PC-9 (cell line): Measurements from ENCODE around the gene NOL9. TPM values are rescaled to one million over a fixed set of nuclear protein-coding genes. Genes with fewer than 3 reads are reported as not detected.

Experiments used
- BruUV-seq: library from RNA; stranded (reverse); fragments of 400-500 nt; replicated peaks from 2 replicates; lab custom pipeline; 2021; lab: Mats Ljungman, UMichigan
- CTCF ChIA-PET: fragments of 300-600 bp; sonication (Branson Sonifier 250); formaldehyde crosslinking; loops from one replicate; lab custom pipeline; 2022; ENCODE audit warnings: antibody characterized with exemption; lab: Charles Lee
- POLR2A ChIA-PET: fragments of 300-600 bp; sonication (Branson Sonifier 250); formaldehyde crosslinking; loops from one replicate; lab custom pipeline; 2022; ENCODE audit warnings: antibody characterized with exemption; ENCODE audit not compliant: unreplicated experiment; lab: Charles Lee
- DNase-seq, 2 experiments: peaks; one replicate each; pipeline versions ENCODE4 v3.0.0 to v3.0.0-alpha.2; 2015 to 2022; ENCODE audit warnings: mixed read lengths in 1 of 2
- H2AFZ ChIP-seq: fragments of 200-600 bp; sonication (generic); 2 replicates; pipeline ENCODE4 v1.8.1; 2017; ENCODE audit warnings: antibody characterized with exemption
- H3F3A ChIP-seq: fragments of 200-600 bp; sonication (generic); 2 replicates; pipeline ENCODE4 v1.8.1; 2017; ENCODE audit warnings: antibody characterized with exemption, mild to moderate bottlenecking, low read depth; ENCODE audit not compliant: insufficient read depth
- H3K27ac ChIP-seq: fragments of 200-600 bp; sonication (generic); 2 replicates; pipeline ENCODE4 v1.6.1; 2016; ENCODE audit warnings: mixed run types
- H3K27me3 ChIP-seq: fragments of 200-600 bp; sonication (generic); 2 replicates; pipeline ENCODE4 v1.6.1; 2016; ENCODE audit warnings: low read depth, mixed run types; ENCODE audit not compliant: insufficient read depth
- H3K36me3 ChIP-seq: fragments of 200-600 bp; sonication (generic); 2 replicates; pipeline ENCODE4 v1.6.1; 2016; ENCODE audit warnings: low read depth, mixed run types
- H3K4me1 ChIP-seq: fragments of 200-600 bp; sonication (generic); replicated peaks from 2 replicates; pipeline ENCODE4 v1.6.1; 2016; ENCODE audit warnings: mixed run types; ENCODE audit not compliant: insufficient read depth
- H3K4me2 ChIP-seq: fragments of 200-600 bp; sonication (generic); 2 replicates; pipeline ENCODE4 v1.6.1; 2017; ENCODE audit warnings: mixed run types
- H3K4me3 ChIP-seq: fragments of 200-600 bp; sonication (generic); 2 replicates; pipeline ENCODE4 v1.6.1; 2016; ENCODE audit warnings: mixed run types
- H3K79me2 ChIP-seq: fragments of 200-600 bp; sonication (generic); 2 replicates; pipeline ENCODE4 v1.6.1; 2017; ENCODE audit warnings: low read depth, mixed run types
- H3K9me2 ChIP-seq: fragments of 200-600 bp; sonication (generic); 2 replicates; pipeline ENCODE4 v1.8.1; 2017; ENCODE audit warnings: mild to moderate bottlenecking; ENCODE audit not compliant: insufficient read depth
- H3K9me3 ChIP-seq: fragments of 200-600 bp; sonication (generic); 2 replicates; pipeline ENCODE4 v1.8.1; 2016; ENCODE audit warnings: low read depth; ENCODE audit not compliant: insufficient read depth
- H4K20me1 ChIP-seq: fragments of 200-600 bp; sonication (generic); 2 replicates; pipeline ENCODE4 v1.8.1; 2017; ENCODE audit not compliant: insufficient read depth
- EZH2 ChIP-seq: fragments of 200-600 bp; sonication (generic); IDR thresholded peaks from 2 replicates; pipeline ENCODE4 v1.8.0; 2017; ENCODE audit warnings: antibody characterized with exemption, low read depth
- intact Hi-C: fragments of 100-400 bp; cut with micrococcal nuclease; formaldehyde crosslinking; loops from one replicate; pipeline ENCODE4 v1.10.0; 2022; ENCODE audit not compliant: unreplicated experiment
- total RNA-seq: library from RNA; stranded (reverse); gene quantifications from 2 replicates; pipeline ENCODE4 v1.2.3, GENCODE V29; 2021
- TF ChIP-seq, protein P1 (sequence below): fragments of 200-600 bp; sonication (generic); conservative IDR thresholded peaks from 2 replicates; pipeline ENCODE4 v1.6.1; 2017; ENCODE audit warnings: mixed run types, antibody characterized with exemption, mild to moderate bottlenecking, moderate library complexity

NOL9 gene
- total RNA-seq, 1 experiment from 2014 or later = 28.4 TPM

DNA sequence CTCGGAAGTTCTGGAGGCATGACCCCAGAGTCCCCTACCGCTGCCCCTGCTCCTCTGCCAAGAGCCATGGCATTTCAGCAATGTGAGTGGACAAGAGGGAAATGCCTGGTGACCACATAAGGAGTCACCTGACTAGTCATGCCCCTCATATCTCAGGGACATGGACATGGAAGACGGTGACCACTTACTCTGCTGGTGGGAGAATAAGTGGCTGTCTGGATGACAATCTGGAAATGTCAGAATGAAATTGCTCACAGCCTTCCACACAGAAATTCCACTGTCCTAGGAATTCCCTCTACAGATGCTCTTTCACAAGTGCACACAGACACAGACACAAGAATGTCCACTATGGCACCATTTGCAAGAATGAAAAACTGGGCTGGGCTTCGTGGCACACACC lies 38.5 kb downstream of the NOL9 start:
- peaks cover 5% of the 10 kb centered on the region; the same call in 1 of the 2 replicates for H3K4me1 ChIP-seq
- no TSS peak for BruUV-seq
- no peak overlapping the region for H2AFZ ChIP-seq
- no peaks in the 10 kb centered on the region; the same call in 1 of the 2 replicates for H3F3A ChIP-seq
- no peak for DNase-seq
- intact Hi-C loops = no loop called here
- H3K27ac ChIP-seq = no peak overlapping the region
- ChIA-PET CTCF (interaction anchor here (0.6 to 0.7 kb wide), 2 partner anchors 52 to 116 kb away, joined by 3 read pairs; no protein-coding TSS in a partner anchor), POLR2A (no interaction called here)
- H3K27me3 ChIP-seq = no peaks in the 10 kb centered on the region
- H3K4me2 ChIP-seq = no peak overlapping the region
- no peak for TF ChIP-seq EZH2
- TF ChIP-seq, protein P1, sequence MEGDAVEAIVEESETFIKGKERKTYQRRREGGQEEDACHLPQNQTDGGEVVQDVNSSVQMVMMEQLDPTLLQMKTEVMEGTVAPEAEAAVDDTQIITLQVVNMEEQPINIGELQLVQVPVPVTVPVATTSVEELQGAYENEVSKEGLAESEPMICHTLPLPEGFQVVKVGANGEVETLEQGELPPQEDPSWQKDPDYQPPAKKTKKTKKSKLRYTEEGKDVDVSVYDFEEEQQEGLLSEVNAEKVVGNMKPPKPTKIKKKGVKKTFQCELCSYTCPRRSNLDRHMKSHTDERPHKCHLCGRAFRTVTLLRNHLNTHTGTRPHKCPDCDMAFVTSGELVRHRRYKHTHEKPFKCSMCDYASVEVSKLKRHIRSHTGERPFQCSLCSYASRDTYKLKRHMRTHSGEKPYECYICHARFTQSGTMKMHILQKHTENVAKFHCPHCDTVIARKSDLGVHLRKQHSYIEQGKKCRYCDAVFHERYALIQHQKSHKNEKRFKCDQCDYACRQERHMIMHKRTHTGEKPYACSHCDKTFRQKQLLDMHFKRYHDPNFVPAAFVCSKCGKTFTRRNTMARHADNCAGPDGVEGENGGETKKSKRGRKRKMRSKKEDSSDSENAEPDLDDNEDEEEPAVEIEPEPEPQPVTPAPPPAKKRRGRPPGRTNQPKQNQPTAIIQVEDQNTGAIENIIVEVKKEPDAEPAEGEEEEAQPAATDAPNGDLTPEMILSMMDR = no peak
- no peaks in the 10 kb centered on the region for H3K79me2 ChIP-seq
- no peak overlapping the region for H3K4me3 ChIP-seq
- no peaks in the 10 kb centered on the region for H3K9me3 ChIP-seq
- H3K9me2 ChIP-seq = no peaks in the 10 kb centered on the region
- H4K20me1 ChIP-seq = no peaks in the 10 kb centered on the region
- H3K36me3 ChIP-seq = no peaks in the 10 kb centered on the region

- Histone ChIP-seq H3K9me2 (no peaks in the 10 kb centered on the region), H3K9me3 (no peaks in the 10 kb centered on the region), H3K4me2 (no peak overlapping the region; the same call in 1 of the 2 replicates), H4K20me1 (no peaks in the 10 kb centered on the region), H3K27ac (no peak overlapping the region), H2AFZ (no peak overlapping the region), H3K4me1 (peaks cover 5% of the 10 kb centered on the region; the same call in 1 of the 2 replicates), H3K79me2 (no peaks in the 10 kb centered on the region), H3K27me3 (no peaks in the 10 kb centered on the region), H3K36me3 (no peaks in the 10 kb centered on the region), H3K4me3 (no peak overlapping the region), H3F3A (no peaks in the 10 kb centered on the region; the same call in 1 of the 2 replicates)
- intact Hi-C loops = loop anchor here (2.0 kb wide), 1 partner anchor 25 kb away; no protein-coding TSS in a partner anchor
- CTCF ChIA-PET = interaction anchor here (0.8 to 1.3 kb wide), 4 partner anchors 9 to 25 kb away, joined by 3 to 5 read pairs (median 4); no protein-coding TSS in a partner anchor
- POLR2A ChIA-PET = interaction anchor here (0.6 kb wide), 2 partner anchors 120 to 341 kb away, joined by 14 to 17 read pairs; partner anchors contain the start of gene ACOT7
- DNase-seq = peak; percentile 54 to 75
- TF ChIP-seq, protein P1 = no peak
- BruUV-seq = no TSS peak
Observed at GRCh38 chr1:6513320-6513801, 41.0 kb downstream of the NOL9 start.

DNA sequence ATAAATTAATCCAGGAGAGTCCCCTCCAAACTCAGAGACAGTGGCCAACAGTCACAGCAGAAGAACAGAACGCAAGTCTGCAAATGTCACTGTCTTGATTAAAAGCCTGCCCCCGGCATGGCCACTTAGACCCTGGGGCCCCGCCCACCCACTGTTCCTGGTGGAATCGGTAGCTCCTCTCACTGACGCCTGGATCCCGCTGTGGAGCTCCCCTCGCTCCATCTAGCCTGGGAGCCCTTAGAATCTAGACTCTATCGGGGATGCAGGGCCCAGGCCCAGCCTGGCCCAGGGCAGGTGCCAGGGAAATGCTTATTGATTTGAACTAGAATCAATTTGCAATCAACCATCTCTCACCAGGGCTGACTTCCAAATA lies 41.4 kb downstream of the NOL9 start:
- ChIA-PET POLR2A (interaction anchor here (0.6 kb wide), 2 partner anchors 119 to 340 kb away, joined by 14 to 17 read pairs; partner anchors contain the start of gene ACOT7), CTCF (interaction anchor here (0.8 to 1.3 kb wide), 4 partner anchors 9 to 24 kb away, joined by 3 to 5 read pairs (median 4); no protein-coding TSS in a partner anchor)
- DNase-seq = no peak
- no TSS peak for BruUV-seq
- Histone ChIP-seq H3K27me3 (no peaks in the 10 kb centered on the region), H3K9me2 (no peaks in the 10 kb centered on the region), H3K27ac (no peak overlapping the region), H4K20me1 (no peaks in the 10 kb centered on the region), H3K79me2 (no peaks in the 10 kb centered on the region), H3K4me3 (no peak overlapping the region), H3F3A (no peaks in the 10 kb centered on the region; the same call in 1 of the 2 replicates), H2AFZ (no peak overlapping the region), H3K36me3 (no peaks in the 10 kb centered on the region), H3K9me3 (no peaks in the 10 kb centered on the region), H3K4me1 (peaks cover 5% of the 10 kb centered on the region; the same call in 1 of the 2 replicates), H3K4me2 (no peak overlapping the region; the same call in 1 of the 2 replicates)
- no peak for TF ChIP-seq EZH2
- TF ChIP-seq, protein P1 = no peak; the same call in 1 of the 2 replicates
- intact Hi-C loops = loop anchor here (2.0 kb wide), 1 partner anchor 24 kb away; no protein-coding TSS in a partner anchor
